NCI-H2196 treated with DMSO at 0.1 percent for 48 hours (cell line): ENCODE measurements around the gene SHC2.
A peak's percentile ranks its signal among the peaks of the same experiment; 100 is the strongest.
"Not testable (repeated sequence)": the region's sequence is repeated elsewhere in the genome, so short reads cannot be mapped to it uniquely, and the experiment has no call there.

Experiments used
- DNase-seq: peaks from one replicate; lab custom pipeline; 2025; ENCODE audit not compliant: unreplicated experiment; lab: John Stamatoyannopoulos, UW

Gene SHC2

DNA sequence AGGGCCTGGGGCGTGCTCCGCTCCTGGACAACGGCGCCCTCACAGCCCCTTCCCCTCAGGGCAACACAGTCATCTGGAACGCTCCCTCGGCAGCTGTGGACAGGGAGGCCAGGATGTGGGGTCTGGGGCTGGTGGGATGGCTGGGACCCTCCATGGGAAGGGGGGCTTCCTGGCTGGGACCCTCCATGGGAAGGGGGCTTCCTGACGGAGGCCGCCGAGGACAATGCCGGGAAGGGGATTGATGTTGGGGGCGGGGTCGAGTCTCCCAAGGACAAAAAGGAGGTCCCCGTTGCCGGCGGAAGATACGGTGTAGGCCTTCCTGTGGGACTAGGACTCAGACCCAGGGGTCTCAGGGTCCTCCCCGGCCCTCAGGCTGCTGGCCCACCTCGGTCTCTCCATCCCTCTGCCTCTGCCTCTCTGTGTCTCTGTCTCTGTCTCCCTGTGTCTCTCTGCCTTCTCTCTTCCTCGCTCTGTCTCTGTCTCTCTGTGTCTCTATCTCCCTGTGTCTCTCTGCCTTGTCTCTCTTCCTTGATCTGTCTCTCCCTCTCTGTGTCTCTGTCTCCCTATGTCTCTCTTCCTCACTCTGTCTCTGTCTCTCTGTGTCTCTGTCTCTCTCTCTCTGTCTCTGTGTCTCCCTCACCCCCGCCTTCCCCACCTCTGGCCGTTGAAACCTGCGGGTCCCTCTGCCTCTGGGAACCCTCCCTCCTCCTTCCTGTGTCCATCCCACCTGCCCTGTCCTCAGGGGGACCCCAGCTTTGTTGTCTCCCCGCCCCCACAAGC, 32.7 kb upstream of the SHC2 start:
- no peak for DNase-seq

DNA sequence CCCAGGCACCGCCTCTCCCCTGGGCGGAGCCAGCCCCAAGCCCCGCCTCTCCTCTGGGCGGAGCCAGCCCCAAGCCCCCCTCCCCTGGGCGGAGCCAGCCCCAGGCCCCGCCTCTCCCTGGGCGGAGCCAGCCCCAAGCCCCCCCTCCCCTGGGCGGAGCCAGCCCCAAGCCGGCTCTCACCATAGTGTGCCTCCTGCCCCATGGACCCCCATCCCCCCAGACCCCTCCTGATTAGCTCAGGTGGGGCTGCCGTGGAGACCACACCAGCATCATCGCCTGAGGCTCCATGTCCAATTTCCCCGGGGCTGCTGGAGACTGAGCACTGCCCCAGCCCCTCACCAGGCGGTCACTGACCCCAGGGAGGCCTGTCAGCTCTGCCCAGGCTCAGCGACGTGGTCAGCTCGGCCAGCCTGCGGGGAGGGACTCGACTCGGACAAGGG, 31.3 kb upstream of the SHC2 start:
- no peak for DNase-seq

DNA sequence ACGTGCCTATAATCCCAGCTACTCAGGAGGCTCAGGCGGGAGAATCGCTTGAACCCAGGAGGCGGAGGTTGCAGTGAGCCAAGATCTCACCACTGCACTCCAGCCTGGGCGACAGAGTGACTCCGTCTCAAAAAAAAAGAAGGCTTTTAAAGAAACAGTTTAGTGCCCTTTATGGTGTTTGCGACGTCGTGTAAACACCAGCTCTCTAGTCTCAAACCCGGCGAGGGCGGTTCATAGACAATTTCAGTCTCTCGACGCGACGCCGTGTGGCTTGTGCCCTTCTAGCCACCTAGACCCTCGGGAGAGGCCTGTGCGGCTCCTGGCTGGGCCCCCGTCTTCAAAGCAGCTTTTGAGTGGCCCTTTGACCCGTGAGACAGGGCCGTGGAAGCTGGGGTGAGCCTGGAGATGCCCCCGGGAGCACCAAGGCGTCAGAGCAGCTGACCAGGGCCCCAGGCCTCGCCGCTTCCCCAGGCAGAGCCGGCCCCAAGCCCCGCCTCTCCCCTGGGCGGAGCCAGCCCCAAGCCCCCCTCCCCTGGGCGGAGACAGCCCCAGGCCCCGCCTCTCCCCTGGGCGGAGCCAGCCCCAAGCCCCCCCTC, 30.4 kb upstream of the SHC2 start:
- no peak for DNase-seq

DNA sequence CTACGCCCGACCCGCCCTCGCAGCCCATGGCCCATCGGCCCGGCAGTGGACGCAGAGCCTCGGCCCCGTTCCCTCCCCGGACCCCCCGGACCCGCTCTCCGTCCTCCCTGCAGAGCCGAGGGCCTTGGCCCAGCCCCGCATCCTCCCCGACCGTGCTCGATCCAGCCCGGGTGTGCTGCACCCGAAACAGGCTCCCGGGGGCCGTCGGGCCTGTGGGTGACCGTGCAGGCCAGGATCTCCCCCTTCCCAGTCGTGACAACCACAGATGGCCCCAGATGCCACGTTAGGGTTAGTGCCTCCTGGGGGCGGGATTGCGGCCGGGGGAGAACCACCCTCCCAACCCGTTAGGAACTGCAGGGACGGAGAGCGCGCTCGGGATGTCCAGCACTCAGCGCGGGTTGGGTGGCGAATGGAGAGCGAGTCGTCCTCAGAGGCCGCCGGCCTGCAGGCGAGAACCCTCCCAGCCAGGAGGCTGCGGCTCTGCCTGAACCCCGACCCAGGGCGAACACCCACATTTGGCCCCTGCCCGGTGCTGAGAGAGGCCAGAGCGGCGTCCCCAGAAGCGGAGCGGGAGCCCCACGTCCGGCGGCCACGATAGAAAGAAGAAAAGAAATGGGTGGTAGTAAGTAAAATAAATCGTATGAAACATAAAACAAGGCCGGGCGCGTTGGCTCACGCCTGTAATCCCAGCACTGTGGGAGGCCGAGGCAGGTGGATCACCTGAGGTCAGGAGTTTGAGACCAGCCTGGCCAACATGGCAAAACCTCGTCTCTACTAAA, 28.8 kb upstream of the SHC2 start:
- no peak for DNase-seq

DNA sequence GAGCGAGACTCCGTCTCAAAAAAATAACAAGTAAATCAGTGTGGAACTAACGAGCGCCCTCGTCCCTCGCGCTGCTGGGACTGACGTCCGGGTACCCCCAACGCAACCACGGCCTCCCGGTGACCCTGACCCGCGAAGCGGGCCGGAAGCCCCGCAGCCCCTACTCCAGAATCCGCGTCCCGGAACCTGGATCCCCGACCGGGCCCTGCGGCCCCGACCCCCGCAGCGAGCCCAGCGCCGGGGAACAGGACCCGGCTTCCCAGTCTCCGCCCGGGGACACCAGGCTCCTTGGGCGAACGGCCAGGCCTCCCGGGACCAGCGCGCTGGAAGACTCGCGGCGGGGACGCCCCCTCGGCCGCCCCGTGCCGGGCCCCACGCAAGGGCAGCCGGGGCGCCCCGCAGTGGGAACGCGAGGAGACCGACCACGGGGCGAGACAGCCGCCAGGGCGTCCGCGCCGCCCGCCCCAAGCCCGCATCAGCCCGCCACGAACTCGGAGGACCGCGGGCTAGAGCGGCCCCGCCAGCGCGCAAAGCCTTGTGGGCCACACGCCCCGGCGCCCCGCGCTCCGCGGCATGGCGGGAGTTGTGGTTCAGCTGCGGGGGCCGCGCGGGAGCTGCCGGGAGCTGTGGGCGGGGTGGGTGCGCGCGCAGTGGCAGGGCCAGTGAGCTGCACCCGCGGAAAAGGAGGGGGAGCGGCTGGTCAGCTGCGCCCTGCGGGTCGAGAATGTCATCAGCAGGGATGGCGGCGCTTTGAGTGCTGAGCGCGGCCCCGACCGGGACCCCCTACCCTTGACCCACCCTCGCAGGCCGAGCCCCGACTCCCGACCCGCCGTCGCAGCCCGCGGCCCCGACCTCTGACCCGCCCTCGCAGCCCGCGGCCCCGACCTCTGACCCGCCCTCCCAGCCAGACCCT, 27.9 kb upstream of the SHC2 start:
- DNase-seq, result peak; percentile 92

DNA sequence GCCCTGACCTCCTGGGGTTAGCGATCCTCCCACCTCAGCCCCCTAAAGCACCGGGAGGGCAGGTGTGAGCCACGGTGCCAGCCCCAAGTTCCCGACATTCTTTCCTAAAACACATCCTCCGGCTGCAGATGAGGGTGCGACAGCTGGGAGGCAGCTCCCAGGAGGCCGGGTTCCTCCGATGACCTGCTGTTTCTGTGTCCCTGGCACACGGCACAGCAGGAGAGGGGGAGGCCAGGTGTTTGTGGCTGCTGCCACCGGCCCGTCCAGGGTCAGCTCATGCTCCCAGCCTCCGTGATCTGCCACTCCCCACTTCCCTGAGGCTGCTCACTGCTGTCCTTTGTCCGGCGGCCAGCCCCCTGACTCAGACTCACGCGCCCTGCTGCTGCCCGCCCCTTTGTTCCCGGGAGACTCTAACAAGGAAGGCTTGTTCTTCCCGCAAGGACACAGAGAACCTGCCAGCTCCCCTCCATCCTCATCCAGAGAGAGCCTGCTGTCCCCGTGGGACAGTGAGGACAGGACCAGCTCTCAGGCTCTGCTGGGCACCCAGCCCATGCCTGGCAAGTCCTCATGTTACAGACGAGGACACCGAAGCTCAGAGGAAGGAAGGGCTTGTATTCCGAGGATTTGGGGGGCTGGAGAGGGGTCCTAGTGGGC, 24.9 kb upstream of the SHC2 start:
- no peak for DNase-seq

DNA sequence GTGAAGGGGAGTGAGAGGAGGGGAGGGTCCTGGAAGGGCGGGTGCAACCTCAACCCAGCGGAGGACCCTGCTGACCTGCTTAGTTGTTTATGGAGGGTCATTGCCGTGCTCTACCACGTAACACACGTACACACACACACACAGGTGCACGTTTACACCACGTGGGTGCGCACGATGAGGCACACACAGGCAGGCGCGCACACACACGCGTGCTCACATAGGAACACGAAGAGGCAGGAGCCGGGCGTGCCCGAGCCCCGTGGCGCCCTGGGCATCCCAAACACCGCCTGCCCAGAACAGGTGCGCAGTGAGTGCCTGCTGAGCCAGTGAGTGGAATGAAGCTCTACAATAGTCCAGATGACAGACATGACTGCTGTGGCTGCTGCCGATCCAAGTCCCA, 24.2 kb upstream of the SHC2 start:
- no peak for DNase-seq

DNA sequence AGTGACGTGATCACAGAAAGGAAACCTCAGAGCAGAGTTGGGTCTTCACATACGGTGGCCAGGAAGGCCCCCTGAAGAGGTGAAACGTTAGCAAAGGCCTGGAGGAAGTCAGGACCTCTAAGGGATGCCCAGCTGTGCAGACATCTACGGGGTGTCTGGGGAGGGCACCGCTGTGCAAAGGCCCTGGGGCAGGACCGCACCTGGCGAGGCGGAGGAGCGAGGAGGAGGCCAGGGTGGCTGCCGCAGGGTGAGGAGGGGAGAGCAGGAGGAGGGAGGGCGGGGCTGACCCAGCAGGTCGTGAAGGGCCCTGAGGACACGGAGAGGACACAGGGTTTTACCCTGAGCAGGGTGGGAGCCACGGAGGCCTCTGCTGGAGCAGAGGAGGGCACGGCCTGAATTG, 23.7 kb upstream of the SHC2 start:
- DNase-seq, result no peak

DNA sequence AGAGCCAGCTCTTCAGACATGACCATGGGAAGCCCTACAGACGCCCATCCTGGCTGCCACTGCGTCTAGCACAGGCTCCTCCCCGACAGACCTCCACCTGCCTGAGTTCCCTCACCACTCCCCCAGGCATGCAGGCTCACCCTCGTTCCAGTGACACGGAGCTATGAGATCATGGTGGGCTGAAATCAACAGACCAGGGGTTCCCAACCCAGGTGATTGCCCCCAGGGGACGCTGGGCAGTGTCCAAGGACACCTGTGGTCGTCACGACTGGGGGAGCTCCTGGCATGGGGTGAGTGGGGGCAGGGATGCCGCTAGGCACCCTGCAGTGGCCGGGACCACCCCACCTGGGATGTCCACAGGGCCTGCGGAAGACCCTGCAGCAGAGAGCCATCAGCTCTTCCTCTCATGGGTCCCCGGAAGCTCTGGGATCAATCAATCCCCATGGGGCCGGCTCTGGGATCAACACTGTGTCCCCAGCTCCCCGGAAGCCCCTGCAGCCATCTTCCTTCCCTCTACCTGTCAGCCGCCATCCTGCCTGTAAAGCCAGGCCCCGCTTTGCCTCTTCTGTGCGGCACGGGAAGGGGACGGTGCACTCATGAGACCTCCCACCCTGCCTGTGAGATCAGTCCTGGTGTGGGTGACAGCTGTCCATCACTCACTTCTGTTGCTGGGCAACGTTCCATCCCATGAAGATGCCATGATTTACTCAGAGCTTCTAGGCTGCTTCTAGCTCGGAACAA, 22.7 kb upstream of the SHC2 start:
- no peak for DNase-seq

DNA sequence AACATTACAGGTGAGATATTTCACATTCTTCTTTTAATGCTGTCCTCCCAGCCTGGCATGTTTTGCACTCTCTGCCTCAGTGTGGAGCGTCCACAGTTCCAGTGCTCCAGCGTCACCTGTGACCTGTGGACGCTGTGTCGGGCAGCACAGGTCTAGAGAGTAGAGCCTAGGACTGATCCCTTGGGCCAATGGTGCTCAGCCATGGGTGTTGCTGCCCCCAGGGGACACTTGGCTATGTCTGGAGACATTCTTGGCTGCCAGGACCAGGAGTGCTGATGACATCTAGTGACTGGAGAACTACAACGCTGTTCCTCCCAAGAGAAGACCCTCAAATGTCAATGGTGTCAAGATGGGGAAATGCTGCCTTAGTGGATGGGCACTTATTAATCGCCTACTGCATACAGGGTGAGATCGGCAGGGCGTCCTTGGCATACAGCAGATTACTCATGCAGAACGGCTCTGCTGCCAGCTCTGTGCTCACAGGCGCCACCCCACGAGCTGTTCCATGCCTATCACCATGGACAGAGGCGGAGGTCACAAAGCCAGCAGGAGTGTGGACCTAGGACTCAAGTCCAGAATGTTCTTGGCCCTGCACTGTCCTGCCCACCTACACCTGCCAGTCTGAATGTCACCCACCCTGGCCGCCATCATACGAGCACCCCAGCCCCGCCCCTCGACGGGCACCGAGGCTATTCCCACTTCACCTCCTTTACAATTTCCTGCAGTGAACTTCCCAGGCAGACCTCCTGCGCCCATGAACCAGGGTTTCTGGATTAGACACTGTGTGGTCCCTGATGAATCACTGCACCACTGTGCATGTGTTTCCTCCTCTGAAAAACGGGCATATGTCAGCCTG, 21.6 kb upstream of the SHC2 start:
- no peak for DNase-seq

DNA sequence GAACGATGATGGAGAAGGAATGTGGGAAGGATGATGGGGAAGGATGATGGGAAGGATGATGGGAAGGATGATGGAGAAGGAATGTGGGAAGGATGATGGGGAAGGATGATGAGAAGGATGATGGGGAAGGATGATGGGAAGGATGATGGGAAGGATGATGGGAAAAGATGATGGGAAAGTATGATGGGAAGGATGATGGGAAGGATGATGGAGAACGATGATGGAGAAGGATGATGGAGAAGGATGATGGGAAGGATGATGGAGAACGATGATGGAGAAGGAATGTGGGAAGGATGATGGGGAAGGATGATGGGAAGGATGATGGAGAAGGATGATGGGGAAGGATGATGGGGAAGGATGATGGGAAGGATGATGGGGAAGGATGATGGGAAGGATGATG, 20.3 kb upstream of the SHC2 start:
- DNase-seq, result not testable (repeated sequence)

DNA sequence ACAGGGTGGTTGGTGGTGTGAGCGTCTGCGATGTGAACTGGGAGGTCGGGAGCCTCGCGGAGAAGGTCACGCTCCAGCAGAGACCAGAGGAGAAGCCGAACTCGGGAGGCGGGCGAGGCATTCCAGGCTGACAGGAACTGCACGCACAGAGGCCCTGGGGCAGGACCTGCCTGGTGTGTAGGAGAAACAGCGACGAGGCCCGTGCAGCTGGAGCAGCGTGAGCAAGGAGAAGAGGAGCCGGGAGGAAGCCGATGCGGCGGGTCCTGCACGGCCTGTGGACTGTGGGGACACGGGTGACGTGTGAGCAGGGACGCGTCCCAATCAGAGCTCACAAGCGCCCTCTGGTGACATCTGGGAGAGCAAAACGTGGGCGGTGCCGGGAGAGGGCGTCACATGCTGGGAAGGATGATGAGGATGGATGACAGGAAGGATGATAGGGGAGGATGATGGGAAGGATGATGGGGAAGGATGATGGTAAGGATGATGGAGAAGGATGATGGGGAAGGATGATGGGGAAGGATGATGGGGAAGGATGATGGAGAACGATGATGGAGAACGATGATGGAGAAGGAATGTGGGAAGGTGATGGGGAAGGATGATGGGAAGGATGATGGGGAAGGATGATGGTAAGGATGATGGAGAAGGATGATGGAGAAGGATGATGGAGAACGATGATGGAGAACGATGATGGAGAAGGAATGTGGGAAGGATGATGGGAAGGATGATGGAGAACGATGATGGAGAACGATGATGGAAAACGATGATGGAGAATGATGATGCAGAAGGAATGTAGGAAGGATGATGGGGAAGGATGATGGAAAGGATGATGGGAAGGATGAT, 19.4 kb upstream of the SHC2 start:
- no peak for DNase-seq

DNA sequence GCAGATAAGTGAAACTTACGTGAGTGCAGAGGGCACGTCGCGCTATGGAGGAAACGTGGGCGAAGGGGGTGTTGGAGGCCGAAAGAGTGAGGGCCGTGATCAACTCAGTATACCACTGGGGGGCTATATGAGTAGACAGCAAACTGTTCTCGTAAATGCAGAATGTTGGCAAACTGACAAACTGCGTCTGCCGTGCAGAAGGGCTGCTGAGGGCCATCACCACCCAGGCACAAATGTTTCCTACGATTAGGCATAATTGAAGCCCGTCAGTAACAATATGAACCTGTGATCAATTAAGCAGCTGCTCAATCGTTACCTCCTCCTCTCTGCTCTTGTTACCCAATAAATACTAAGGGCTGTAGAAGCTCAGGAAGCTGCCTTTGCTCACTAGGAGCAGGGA, 18.1 kb upstream of the SHC2 start:
- DNase-seq, result no peak

DNA sequence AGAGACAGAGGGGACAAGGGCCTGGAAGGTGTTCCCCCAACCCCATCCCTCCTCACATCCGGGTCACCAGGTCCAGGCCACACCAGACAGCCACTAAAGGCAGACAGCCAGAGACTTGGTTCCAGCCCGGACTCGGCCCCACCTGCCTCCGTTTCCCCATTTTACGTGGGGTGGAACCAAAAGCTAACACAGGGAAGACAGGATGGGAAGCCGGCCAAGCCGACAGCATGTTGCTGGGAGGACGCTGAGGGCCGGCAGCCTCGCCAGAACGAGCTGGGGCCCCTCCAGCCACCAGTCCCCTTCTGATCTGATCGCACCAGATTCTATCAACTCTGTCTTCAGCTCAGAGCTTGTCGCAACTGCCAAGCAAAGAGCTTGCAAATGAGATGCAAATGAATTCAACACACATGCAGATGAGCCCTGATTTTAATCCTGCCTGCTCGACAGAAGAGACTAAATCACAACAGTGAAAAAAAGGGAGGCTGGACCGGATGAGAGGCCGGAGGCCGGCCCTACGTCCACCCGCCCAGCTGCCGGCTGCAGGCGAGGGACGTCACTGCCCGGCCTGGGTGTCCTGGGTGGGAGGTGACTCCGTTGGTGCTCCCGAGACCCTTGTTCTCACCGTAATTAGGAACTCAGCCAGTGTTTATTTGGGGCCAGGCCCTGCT, 17.5 kb upstream of the SHC2 start:
- DNase-seq, result no peak

DNA sequence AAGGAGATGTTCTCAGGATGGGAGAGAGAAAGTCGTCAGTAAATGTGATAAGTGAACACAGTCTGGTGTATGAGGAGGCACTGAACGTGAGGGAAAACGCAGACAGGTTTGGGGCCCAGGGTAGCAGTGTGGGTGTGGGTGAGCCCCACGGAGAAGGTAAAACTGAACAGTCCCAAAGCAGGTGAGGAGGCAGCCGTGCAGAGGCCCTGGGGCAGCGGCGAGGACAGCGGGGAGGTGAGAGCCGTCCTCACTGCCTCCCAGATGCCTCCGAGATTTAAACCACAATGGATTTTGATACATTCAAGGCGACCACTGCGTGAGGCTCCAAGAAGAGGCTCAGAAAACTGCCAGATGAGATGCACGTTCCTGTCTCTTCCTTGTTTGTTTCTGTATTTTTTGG, 14.5 kb upstream of the SHC2 start:
- DNase-seq, result no peak

DNA sequence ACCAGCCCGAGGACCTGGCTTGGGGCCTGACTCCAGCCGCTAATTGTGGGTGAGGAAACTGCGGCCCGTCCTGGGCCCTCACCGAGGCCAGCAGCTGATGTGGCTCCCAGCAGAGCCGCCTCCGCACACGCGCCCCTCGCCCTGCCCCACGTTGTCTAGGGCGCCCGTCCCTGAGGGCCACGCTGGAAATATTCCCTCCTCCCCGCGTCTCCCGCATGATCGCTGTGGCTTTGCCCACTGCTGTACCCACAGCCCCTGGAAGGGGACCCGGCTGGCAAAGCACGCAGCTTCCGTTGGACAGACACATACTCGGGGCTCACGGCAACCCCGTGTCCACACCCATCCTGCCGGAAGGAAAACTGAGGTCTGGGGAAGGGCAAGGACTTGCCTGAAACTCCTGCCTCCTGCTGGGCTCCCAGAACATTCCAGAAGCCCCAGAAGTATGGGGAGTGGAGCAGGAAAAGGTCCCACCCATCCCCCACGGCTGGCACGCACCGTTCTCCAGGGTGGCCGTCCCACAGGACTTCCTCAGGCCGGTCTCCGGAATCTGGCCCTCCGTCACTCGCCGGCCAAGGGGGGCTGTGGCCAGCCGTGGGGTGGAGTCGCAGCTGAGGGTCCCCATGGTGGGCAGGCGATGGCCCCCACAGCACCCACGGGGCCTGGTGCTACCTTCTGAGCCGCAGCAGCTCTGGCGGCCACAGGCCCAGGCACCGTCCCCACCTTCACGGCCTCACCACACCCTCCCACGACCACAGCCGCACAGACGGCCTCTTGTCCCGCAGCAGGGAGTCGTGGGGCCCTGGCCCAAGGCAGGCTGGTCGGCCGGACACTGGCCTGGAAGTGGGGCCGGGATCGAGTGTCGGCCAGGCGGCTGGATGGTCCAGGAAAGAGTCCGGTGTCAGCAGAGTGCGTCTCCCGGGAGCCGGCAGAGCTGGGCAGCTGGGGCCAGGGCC, 13.6 kb upstream of the SHC2 start:
- no peak for DNase-seq
